Osteocyte (in vitro differentiated cells): ENCODE data around the gene TICAM2. TPM values are rescaled to one million over a fixed set of nuclear protein-coding genes. Genes with fewer than 3 reads are reported as not detected.

Experiments used
- DNase-seq: peaks from one replicate; pipeline ENCODE4 v3.0.0; 2021; ENCODE audit warnings: mixed read lengths; ENCODE audit not compliant: unreplicated experiment; ENCODE audit errors: extremely low spot score
- H3K27ac Mint-ChIP-seq: one replicate; pipeline ENCODE4 v1.8.0; 2021; ENCODE audit warnings: mild to moderate bottlenecking, mixed read lengths; ENCODE audit not compliant: unreplicated experiment
- H3K27me3 Mint-ChIP-seq: one replicate; pipeline ENCODE4 v1.8.0; 2021; ENCODE audit warnings: mixed read lengths; ENCODE audit not compliant: unreplicated experiment
- H3K36me3 Mint-ChIP-seq: one replicate; pipeline ENCODE4 v1.8.0; 2021; ENCODE audit warnings: mixed read lengths; ENCODE audit not compliant: unreplicated experiment
- H3K4me1 Mint-ChIP-seq: one replicate; pipeline ENCODE4 v1.8.0; 2021; ENCODE audit warnings: mixed read lengths; ENCODE audit not compliant: unreplicated experiment
- H3K4me3 Mint-ChIP-seq: one replicate; pipeline ENCODE4 v1.8.0; 2021; ENCODE audit warnings: mild to moderate bottlenecking, moderate library complexity, mixed read lengths; ENCODE audit not compliant: unreplicated experiment
- H3K9me3 Mint-ChIP-seq: one replicate; pipeline ENCODE4 v1.8.0; 2021; ENCODE audit warnings: mixed read lengths; ENCODE audit not compliant: unreplicated experiment
- total RNA-seq: library from RNA; stranded (reverse); gene quantifications from 2 replicates; pipeline ENCODE4 v1.2.1, GENCODE V29; 2021
- TF ChIP-seq, protein P1 (sequence below): fragments of 200-600 bp; sonication (generic); IDR thresholded peaks from 2 replicates; pipeline ENCODE4 v1.5.0; 2021; ENCODE audit warnings: antibody characterized with exemption, mild to moderate bottlenecking, moderate library complexity

Gene TICAM2
- total RNA-seq, 1 donor from 2014 or later = 2.8 TPM

DNA sequence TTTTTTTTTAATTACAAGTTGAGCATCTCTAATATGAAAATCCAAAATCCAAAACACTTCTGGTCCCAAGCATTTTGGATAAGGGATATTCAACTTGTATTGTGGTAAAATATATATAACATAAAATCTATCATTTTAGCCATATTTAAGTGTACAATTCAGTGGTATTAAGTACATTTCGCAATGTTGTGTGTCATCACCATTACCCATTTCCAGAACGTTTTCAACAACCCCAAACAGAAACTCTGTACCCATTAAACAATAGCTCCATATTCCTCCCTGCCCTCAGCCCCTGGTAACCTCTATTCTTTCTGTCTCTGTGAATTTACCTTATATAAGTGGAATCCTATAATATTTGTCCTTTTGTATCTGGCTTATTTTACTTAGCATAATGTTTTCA is 24.9 kb downstream of the TICAM2 start:
- no peak overlapping the region for H3K4me3 Mint-ChIP-seq

GRCh38 chr5:115575167-115576070 is 26.9 kb downstream of the TICAM2 start:
- Mint-ChIP-seq H3K27me3 (no peaks in the 10 kb centered on the region), H3K36me3 (peaks cover 1% of the 10 kb centered on the region), H3K4me1 (peaks cover 25% of the 10 kb centered on the region), H3K27ac (no peak overlapping the region), H3K9me3 (no peaks in the 10 kb centered on the region), H3K4me3 (no peak overlapping the region)
- no peak for DNase-seq
- TF ChIP-seq, protein P1, sequence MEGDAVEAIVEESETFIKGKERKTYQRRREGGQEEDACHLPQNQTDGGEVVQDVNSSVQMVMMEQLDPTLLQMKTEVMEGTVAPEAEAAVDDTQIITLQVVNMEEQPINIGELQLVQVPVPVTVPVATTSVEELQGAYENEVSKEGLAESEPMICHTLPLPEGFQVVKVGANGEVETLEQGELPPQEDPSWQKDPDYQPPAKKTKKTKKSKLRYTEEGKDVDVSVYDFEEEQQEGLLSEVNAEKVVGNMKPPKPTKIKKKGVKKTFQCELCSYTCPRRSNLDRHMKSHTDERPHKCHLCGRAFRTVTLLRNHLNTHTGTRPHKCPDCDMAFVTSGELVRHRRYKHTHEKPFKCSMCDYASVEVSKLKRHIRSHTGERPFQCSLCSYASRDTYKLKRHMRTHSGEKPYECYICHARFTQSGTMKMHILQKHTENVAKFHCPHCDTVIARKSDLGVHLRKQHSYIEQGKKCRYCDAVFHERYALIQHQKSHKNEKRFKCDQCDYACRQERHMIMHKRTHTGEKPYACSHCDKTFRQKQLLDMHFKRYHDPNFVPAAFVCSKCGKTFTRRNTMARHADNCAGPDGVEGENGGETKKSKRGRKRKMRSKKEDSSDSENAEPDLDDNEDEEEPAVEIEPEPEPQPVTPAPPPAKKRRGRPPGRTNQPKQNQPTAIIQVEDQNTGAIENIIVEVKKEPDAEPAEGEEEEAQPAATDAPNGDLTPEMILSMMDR = no peak

More for the DNA sequence above, 24.9 kb downstream of the TICAM2 start:
- Mint-ChIP-seq H3K36me3 (peaks cover 1% of the 10 kb centered on the region), H3K27me3 (no peaks in the 10 kb centered on the region), H3K9me3 (no peaks in the 10 kb centered on the region), H3K27ac (no peak overlapping the region), H3K4me1 (peaks cover 25% of the 10 kb centered on the region)
- TF ChIP-seq, protein P1 = no peak
- no peak for DNase-seq

GRCh38 chr5:115573133-115573532 is 29.1 kb downstream of the TICAM2 start:
- no peak for DNase-seq
- TF ChIP-seq, protein P1 = no peak
- no peaks in the 10 kb centered on the region for H3K27me3 Mint-ChIP-seq
- H3K27ac Mint-ChIP-seq = no peak overlapping the region
- H3K4me1 Mint-ChIP-seq = peaks cover 12% of the 10 kb centered on the region
- H3K36me3 Mint-ChIP-seq = peaks cover 1% of the 10 kb centered on the region
- no peaks in the 10 kb centered on the region for H3K9me3 Mint-ChIP-seq
- H3K4me3 Mint-ChIP-seq = no peak overlapping the region

DNA sequence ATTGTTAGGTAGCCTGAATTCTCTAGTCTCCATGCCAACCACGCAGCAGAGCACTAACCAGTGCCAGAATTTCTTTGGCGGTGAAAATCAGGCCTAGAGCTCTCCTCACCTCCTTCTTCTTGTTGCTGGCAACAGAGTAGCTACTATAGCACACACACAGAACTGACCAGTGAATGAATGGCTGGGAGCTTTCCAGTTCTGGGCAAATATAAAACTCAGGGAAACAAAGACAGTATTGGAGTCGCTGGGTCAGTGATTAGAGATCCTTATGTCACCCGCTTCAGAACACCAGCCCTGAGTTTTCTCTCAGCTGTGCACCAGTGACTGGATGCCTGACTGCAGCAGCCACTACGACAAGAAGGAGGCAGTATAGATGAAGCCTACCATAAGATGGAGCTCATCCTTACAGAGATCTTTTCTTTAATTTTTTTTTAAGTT is 30.8 kb downstream of the TICAM2 start:
- no peaks in the 10 kb centered on the region for H3K36me3 Mint-ChIP-seq
- H3K27ac Mint-ChIP-seq = no peak overlapping the region
- H3K27me3 Mint-ChIP-seq = no peaks in the 10 kb centered on the region
- no peaks in the 10 kb centered on the region for H3K9me3 Mint-ChIP-seq
- TF ChIP-seq, protein P1 = no peak
- H3K4me3 Mint-ChIP-seq = no peak overlapping the region
- no peak for DNase-seq
- peaks cover 12% of the 10 kb centered on the region for H3K4me1 Mint-ChIP-seq

DNA sequence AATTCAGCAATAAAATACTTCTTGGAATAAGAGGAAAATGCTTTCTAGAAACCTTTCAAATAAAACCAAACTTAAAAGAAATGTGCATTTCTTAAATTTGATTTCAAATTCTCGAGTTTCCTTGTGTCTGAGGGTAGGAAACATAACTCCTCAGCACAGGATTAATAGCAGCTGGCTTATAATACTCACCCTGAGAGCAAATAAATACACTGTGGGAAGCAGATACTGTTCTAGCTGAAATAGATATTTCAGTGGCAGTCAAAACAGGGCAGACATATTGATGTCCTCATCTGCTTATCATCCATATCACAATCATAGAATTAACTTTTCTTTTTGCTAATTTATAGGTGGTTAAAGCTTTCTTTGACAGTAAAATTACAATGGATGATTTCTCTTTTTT is 33.6 kb downstream of the TICAM2 start:
- no peaks in the 10 kb centered on the region for H3K36me3 Mint-ChIP-seq
- no peaks in the 10 kb centered on the region for H3K9me3 Mint-ChIP-seq
- no peak overlapping the region for H3K27ac Mint-ChIP-seq
- no peak for DNase-seq
- H3K4me3 Mint-ChIP-seq = no peak overlapping the region
- TF ChIP-seq, protein P1 = no peak
- H3K27me3 Mint-ChIP-seq = no peaks in the 10 kb centered on the region
- peaks cover 6% of the 10 kb centered on the region for H3K4me1 Mint-ChIP-seq
